CD4-positive, alpha-beta T cell treated with Interleukin-1 beta for 1 hour (primary cell): ENCODE data around the gene CAPRIN1.

Experiments
- DNase-seq, 2 donors: peaks; one replicate each; pipeline ENCODE4 v3.0.0-alpha.2; 2020 to 2022

Gene CAPRIN1

GRCh38 chr11:34051349-34052035 is at the start of gene CAPRIN1:
CAPRIN1 (plus strand) TSS chr11:34051731; CDS start chr11:34052421, 690 bp downstream.
- DNase-seq = peak; percentile 85 to 86

GRCh38 chr11:34002420-34002819 is 49.1 kb upstream of the CAPRIN1 start:
- DNase-seq = no peak

GRCh38 chr11:34004236-34004635 is 47.3 kb upstream of the CAPRIN1 start:
- DNase-seq = no peak

- no peak for DNase-seq
Measured at GRCh38 chr11:34006876-34007275, 44.7 kb upstream of the CAPRIN1 start.

GRCh38 chr11:34012734-34013133 is 38.8 kb upstream of the CAPRIN1 start:
- DNase-seq = no peak

GRCh38 chr11:34013898-34014571 is 37.5 kb upstream of the CAPRIN1 start:
- no peak for DNase-seq

GRCh38 chr11:34021977-34022735 is 29.4 kb upstream of the CAPRIN1 start:
- no peak for DNase-seq

GRCh38 chr11:34026432-34026831 is 25.1 kb upstream of the CAPRIN1 start:
- no peak for DNase-seq

GRCh38 chr11:34027516-34028408 is 23.8 kb upstream of the CAPRIN1 start:
- DNase-seq = no peak

GRCh38 chr11:34028425-34028824 is 23.1 kb upstream of the CAPRIN1 start:
- DNase-seq = no peak

- DNase-seq = no peak
Measured at GRCh38 chr11:34029176-34029575, 22.4 kb upstream of the CAPRIN1 start.

GRCh38 chr11:34030382-34030781 is 21.1 kb upstream of the CAPRIN1 start:
- no peak for DNase-seq

- DNase-seq = no peak
Measured at GRCh38 chr11:34033399-34033798, 18.1 kb upstream of the CAPRIN1 start.

- DNase-seq = no peak
Measured at GRCh38 chr11:34034053-34034452, 17.5 kb upstream of the CAPRIN1 start.

GRCh38 chr11:34036456-34036855 is 15.1 kb upstream of the CAPRIN1 start:
- DNase-seq = no peak

GRCh38 chr11:34037016-34037415 is 14.5 kb upstream of the CAPRIN1 start:
- DNase-seq = no peak

- DNase-seq = no peak
Measured at GRCh38 chr11:34040571-34040970, 11.0 kb upstream of the CAPRIN1 start.

- DNase-seq = peak in 1 of 2 donors; percentile 39
Measured at GRCh38 chr11:34044664-34045485, 6.7 kb upstream of the CAPRIN1 start.

GRCh38 chr11:34049028-34049427 is 2.5 kb upstream of the CAPRIN1 start:
- no peak for DNase-seq

- DNase-seq = no peak
Measured at GRCh38 chr11:34050581-34051348, 766 bp upstream of the CAPRIN1 start.

GRCh38 chr11:34052036-34052607 is 591 bp downstream of the CAPRIN1 start:
- peak; percentile 88 to 89 for DNase-seq
